Neural crest cell (in vitro differentiated cells): ENCODE measurements around the gene TBX6. TPM values are rescaled to one million over a fixed set of nuclear protein-coding genes. Genes with fewer than 3 reads are reported as not detected.
A peak's percentile ranks its signal among the peaks of the same experiment; 100 is the strongest.

ENCODE experiments used
- DNase-seq: peaks from one replicate; pipeline ENCODE4 v3.0.0; 2021; ENCODE audit warnings: low read depth, mixed read lengths, low spot score
- H3K27ac Mint-ChIP-seq: one replicate; pipeline ENCODE4 v1.8.0; 2021; ENCODE audit warnings: mild to moderate bottlenecking, mixed read lengths; ENCODE audit not compliant: unreplicated experiment
- H3K27me3 Mint-ChIP-seq: 2 replicates; pipeline ENCODE4 v1.8.0; 2021; ENCODE audit warnings: low read depth, mild to moderate bottlenecking, mixed read lengths
- H3K36me3 Mint-ChIP-seq: 2 replicates; pipeline ENCODE4 v1.8.0; 2021; ENCODE audit warnings: low read depth, mild to moderate bottlenecking, mixed read lengths
- H3K4me1 Mint-ChIP-seq: 2 replicates; pipeline ENCODE4 v1.8.0; 2021; ENCODE audit warnings: mixed read lengths
- H3K4me3 Mint-ChIP-seq: one replicate; pipeline ENCODE4 v1.8.0; 2021; ENCODE audit warnings: mild to moderate bottlenecking, mixed read lengths
- H3K9me3 Mint-ChIP-seq: 2 replicates; pipeline ENCODE4 v1.8.0; 2021; ENCODE audit warnings: mixed read lengths
- CTCF ChIP-seq: fragments of 200-600 bp; sonication (generic); conservative IDR thresholded peaks from 2 replicates; pipeline ENCODE4 v1.5.0; 2021; ENCODE audit warnings: antibody characterized with exemption, mild to moderate bottlenecking
- total RNA-seq: library from RNA; stranded (reverse); gene quantifications from 2 replicates; pipeline ENCODE4 v1.2.1, GENCODE V29; 2021

The TBX6 gene
- total RNA-seq, 1 donor from 2014 or later: 0.79 TPM

GRCh38 chr16:30083216-30084055, 8.3 kb downstream of the TBX6 start:
- Mint-ChIP-seq H3K4me3 (no peak overlapping the region), H3K36me3 (peaks cover 13% of the 10 kb centered on the region)

GRCh38 chr16:30082545-30083090, 9.1 kb downstream of the TBX6 start:
- H3K36me3 Mint-ChIP-seq: peaks cover 17% of the 10 kb centered on the region
- H3K27ac Mint-ChIP-seq: peak overlapping the region; percentile 67

More at GRCh38 chr16:30083216-30084055, 8.3 kb downstream of the TBX6 start:
- H3K27me3 Mint-ChIP-seq: no peaks in the 10 kb centered on the region
- no peak for TF ChIP-seq CTCF
- no peaks in the 10 kb centered on the region for H3K4me1 Mint-ChIP-seq
- no peak overlapping the region for H3K27ac Mint-ChIP-seq
- H3K9me3 Mint-ChIP-seq: no peaks in the 10 kb centered on the region
- DNase-seq: no peak

GRCh38 chr16:30079480-30079879, 12.2 kb downstream of the TBX6 start:
- DNase-seq: no peak
- Mint-ChIP-seq H3K27me3 (no peaks in the 10 kb centered on the region), H3K4me1 (peaks cover 31% of the 10 kb centered on the region), H3K9me3 (no peaks in the 10 kb centered on the region), H3K27ac (no peak overlapping the region), H3K4me3 (peak overlapping the region; percentile 49), H3K36me3 (peaks cover 11% of the 10 kb centered on the region)
- no peak for TF ChIP-seq CTCF

More at GRCh38 chr16:30082545-30083090, 9.1 kb downstream of the TBX6 start:
- DNase-seq: no peak
- H3K27me3 Mint-ChIP-seq: no peaks in the 10 kb centered on the region
- H3K4me3 Mint-ChIP-seq: peak overlapping the region; percentile 34
- TF ChIP-seq CTCF: peak; percentile 31
- no peaks in the 10 kb centered on the region for H3K9me3 Mint-ChIP-seq
- H3K4me1 Mint-ChIP-seq: peaks cover 6% of the 10 kb centered on the region

- H3K9me3 Mint-ChIP-seq: no peaks in the 10 kb centered on the region
- H3K4me3 Mint-ChIP-seq: peak overlapping the region; percentile 27
- no peak for DNase-seq
- H3K27me3 Mint-ChIP-seq: no peaks in the 10 kb centered on the region
- TF ChIP-seq CTCF: no peak
- H3K4me1 Mint-ChIP-seq: peaks cover 31% of the 10 kb centered on the region
- H3K36me3 Mint-ChIP-seq: peaks cover 11% of the 10 kb centered on the region
- H3K27ac Mint-ChIP-seq: no peak overlapping the region
These were observed 13.0 kb downstream of the TBX6 start for GRCh38 chr16:30078744-30079143.

GRCh38 chr16:30077656-30078055, 14.1 kb downstream of the TBX6 start:
- Mint-ChIP-seq H3K4me3 (peak overlapping the region; percentile 96), H3K36me3 (peaks cover 8% of the 10 kb centered on the region), H3K9me3 (no peaks in the 10 kb centered on the region)

More at GRCh38 chr16:30077656-30078055, 14.1 kb downstream of the TBX6 start:
- no peak for TF ChIP-seq CTCF
- H3K4me1 Mint-ChIP-seq: peaks cover 31% of the 10 kb centered on the region
- no peak overlapping the region for H3K27ac Mint-ChIP-seq
- DNase-seq: no peak
- no peaks in the 10 kb centered on the region for H3K27me3 Mint-ChIP-seq
